GM12865 (cell line): ENCODE measurements around the gene SPEG.
A peak's percentile ranks its signal among the peaks of the same experiment; 100 is the strongest.

Experiments used
- DNase-seq: peaks from one replicate; pipeline ENCODE4 v3.0.0; 2010; ENCODE audit warnings: low read depth
- H3K4me3 ChIP-seq: 2 replicates; pipeline ENCODE4 v1.5.1; 2011; ENCODE audit warnings: mild to moderate bottlenecking, low read depth, low read length, control low read depth
- TF ChIP-seq, protein P1 (sequence below): IDR thresholded peaks from 2 replicates; pipeline ENCODE4 v1.5.1; 2011; ENCODE audit warnings: low read length, control low read depth, low read depth, inconsistent platforms; ENCODE audit not compliant: insufficient read depth; ENCODE audit errors: missing control alignments

SPEG gene

DNA sequence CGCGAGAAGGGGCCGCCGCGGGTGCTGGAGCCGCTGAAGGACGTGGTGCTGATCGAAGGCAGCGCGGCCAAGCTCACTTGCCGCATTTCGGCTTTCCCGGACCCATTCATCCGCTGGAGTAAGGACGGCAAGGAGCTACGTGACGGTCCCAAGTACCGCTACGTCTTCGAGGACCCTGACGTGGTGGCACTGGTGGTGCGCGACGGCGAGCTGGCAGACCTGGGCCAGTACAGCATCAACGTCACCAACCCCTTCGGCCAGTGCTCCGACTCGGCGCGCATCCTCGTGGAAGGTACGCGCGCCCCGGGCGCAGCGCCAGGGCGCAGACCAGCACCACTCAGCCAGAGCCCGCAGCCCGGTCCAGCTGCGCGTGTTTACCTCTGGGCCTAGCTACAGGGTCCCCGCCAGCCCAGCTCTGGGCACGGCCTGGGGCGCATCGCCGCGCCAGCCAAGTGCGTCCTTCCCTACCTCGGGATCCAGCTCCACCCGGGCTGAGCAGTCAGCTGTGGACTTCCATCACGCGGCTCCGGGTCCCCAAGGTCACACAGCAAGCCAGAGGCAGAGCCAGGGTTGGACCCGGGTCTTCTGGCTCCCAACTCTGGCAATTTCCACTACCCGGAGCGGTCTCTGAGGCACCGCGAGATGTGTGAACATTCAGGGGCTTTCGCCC, 62.3 kb downstream of the SPEG start:
- TF ChIP-seq, protein P1, sequence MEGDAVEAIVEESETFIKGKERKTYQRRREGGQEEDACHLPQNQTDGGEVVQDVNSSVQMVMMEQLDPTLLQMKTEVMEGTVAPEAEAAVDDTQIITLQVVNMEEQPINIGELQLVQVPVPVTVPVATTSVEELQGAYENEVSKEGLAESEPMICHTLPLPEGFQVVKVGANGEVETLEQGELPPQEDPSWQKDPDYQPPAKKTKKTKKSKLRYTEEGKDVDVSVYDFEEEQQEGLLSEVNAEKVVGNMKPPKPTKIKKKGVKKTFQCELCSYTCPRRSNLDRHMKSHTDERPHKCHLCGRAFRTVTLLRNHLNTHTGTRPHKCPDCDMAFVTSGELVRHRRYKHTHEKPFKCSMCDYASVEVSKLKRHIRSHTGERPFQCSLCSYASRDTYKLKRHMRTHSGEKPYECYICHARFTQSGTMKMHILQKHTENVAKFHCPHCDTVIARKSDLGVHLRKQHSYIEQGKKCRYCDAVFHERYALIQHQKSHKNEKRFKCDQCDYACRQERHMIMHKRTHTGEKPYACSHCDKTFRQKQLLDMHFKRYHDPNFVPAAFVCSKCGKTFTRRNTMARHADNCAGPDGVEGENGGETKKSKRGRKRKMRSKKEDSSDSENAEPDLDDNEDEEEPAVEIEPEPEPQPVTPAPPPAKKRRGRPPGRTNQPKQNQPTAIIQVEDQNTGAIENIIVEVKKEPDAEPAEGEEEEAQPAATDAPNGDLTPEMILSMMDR = no peak
- no peak overlapping the region for H3K4me3 ChIP-seq

DNA sequence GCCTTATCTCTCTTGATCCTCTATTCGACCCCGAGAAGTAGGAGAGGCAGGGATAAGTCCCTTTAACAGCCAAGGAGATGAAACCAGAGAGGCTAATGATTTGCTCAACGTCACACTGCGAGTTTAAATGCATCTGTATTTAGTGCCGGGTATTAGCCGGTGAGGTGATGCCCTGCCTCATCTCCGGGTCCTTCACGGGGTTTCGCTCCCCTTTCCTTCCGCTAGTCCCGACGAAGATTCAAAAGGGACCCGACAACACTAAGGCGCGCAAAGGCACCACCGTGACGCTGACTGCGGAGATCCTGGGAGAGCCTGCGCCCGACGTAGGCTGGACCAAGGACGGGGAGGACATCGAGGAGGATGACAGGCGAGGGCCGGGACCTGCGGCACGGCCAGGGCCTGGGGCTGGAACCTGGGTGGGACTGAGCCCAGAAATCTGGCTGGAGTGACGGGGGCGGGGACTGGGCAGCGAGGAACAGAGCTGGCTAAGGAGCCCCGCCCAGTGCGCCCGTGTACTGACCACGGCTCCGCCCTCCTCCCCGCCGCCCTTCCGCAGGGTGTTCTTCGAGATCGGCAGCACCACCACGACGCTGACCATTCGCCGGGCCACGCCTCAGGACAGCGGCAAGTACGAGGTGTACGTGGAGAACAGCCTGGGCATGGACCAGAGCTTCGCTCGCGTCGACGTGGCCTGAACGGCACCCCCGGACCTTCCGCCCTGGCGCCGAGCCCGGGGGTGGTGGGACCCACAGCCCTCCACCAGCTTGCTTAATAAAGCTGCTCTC, 63.0 kb downstream of the SPEG start:
- peak overlapping the region; percentile 69 for H3K4me3 ChIP-seq
- DNase-seq = peak; percentile 64
- TF ChIP-seq, protein P1 = no peak

More for the DNA sequence above, 62.3 kb downstream of the SPEG start:
- DNase-seq = no peak

- H3K4me3 ChIP-seq = peak within 1 kb of the TSS; percentile 69
- TF ChIP-seq, protein P1 = no peak
- DNase-seq = peak; percentile 97
Observed at GRCh38 chr2:219498280-219499057, 63.8 kb downstream of the SPEG start, which contains the start of gene GMPPA. Gene GMPPA, plus strand, starts transcription at chr2:219498891. Its CDS starts 1,085 bp downstream, at chr2:219499976.

GRCh38 chr2:219499058-219499307, 64.3 kb downstream of the SPEG start:
- peak overlapping the region; percentile 69 for H3K4me3 ChIP-seq
- DNase-seq = no peak
- TF ChIP-seq, protein P1 = no peak

DNA sequence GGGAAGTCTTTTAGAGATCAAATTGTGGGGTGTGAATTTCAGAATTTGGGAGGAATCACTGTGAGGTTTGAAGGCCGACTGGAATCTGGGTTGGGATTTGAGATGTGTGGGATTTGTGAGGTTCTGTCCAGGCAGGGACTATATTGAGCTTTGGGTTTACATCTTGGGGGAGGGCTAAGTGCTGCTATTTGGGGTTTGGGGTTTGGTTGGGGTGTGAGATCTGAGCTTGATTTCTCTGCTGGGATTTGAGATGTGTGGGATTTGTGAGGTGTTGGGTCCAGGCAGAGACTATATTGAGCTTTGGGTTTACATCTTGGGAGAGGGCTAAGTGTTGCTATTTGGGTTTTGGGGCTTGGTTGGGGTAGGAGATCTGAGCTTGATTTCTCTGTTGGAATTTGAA, 64.9 kb downstream of the SPEG start:
- TF ChIP-seq, protein P1 = no peak
- no peak for DNase-seq
- H3K4me3 ChIP-seq = peak overlapping the region; percentile 69

- TF ChIP-seq, protein P1 = peak; percentile 20
- no peak overlapping the region for H3K4me3 ChIP-seq
- no peak for DNase-seq
Observed at GRCh38 chr2:219500135-219500534, 65.5 kb downstream of the SPEG start.
